ENCODE measurements around the gene TSHR. TPM values are rescaled to one million over a fixed set of nuclear protein-coding genes. Genes with fewer than 3 reads are reported as not detected.

TSHR gene
- total and polyA plus RNA-seq, 2 donors (not counting 3 experiments of a cell fraction or from before 2014, with no cell fraction given) = not detected

DNA sequence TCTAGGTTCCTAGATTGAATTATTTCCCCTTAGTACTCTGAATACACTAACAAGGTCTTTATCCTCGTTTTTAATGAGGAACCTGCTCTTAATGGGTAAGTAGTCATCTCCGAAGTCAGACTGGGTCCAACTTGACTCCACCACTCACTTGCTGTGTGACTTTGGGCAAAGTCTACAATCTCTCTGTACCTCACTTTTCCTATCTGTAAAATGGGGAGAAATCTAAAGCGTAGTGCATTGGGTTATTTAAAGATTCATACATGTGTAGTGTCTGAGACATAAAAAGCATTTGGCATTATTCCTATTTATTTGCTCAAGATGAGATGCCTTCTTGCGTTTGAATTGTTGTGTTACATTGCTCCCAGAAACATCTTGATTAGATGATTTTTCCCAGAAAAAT is 213.8 kb downstream of the TSHR start:
- Histone ChIP-seq H2AFZ (ENCODE audit: low read depth, low read length) (peak overlapping the region; percentile 99), H3K9ac (replicated peaks; ENCODE audit: extremely low read depth, insufficient read depth, low read length) (no peak overlapping the region), H3K27me3 (ENCODE audit: control insufficient read depth in 2 of 2, insufficient read depth in 2 of 2, low read length in 2 of 2) (no peaks in the 10 kb centered on the region), H3K79me2 (ENCODE audit: control insufficient read depth, insufficient read depth, low read length) (no peaks in the 10 kb centered on the region), H4K20me1 (replicated peaks; ENCODE audit: control insufficient read depth, extremely low read depth, insufficient read depth, low read length) (no peaks in the 10 kb centered on the region), H3K36me3 (ENCODE audit: control insufficient read depth in 2 of 2, extremely low read depth in 1 of 2, insufficient read depth in 2 of 2, low read length in 2 of 2) (no peaks in the 10 kb centered on the region), H3K4me1 (ENCODE audit: control insufficient read depth, extremely low read depth, insufficient read depth, low read length) (peaks cover 12% of the 10 kb centered on the region), H3K9me3 (replicated peaks; ENCODE audit: control insufficient read depth, insufficient read depth, low read length) (no peaks in the 10 kb centered on the region), H3K27ac (ENCODE audit: insufficient read depth, low read depth, low read length) (no peak overlapping the region), H3K4me2 (ENCODE audit: insufficient read depth, low read length) (peak overlapping the region; percentile 80), H3K4me3 (replicated peaks in 1 of 3; ENCODE audit: insufficient read depth in 1 of 3, low read depth in 1 of 3, low read length in 3 of 3) (no peak overlapping the region), H3K9me1 (replicated peaks; ENCODE audit: control insufficient read depth, extremely low read depth, insufficient read depth, low read length) (no peaks in the 10 kb centered on the region)
- DNase-seq (ENCODE audit: low read depth, low spot score) (no peak), FAIRE-seq (peak; percentile 15)
- no TSS peak for BruUV-seq (replicated peaks)
- CTCF ChIA-PET = interaction anchor here (0.6 to 3.6 kb wide), 6 partner anchors 12 to 1918 kb away, joined by 3 to 36 read pairs (median 8); partner anchors contain the start of gene TSHR
- intact Hi-C loops (cut with micrococcal nuclease) (no loop called here), dilution Hi-C loops (cut with MboI; ENCODE audit: extremely low pct_ligation_motif_present, low sequenced_read_pairs) (no loop called here)
- TF ChIP-seq, protein P1, sequence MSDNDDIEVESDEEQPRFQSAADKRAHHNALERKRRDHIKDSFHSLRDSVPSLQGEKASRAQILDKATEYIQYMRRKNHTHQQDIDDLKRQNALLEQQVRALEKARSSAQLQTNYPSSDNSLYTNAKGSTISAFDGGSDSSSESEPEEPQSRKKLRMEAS (IDR thresholded peaks at IDR 0.05; ENCODE audit: insufficient read depth, insufficient read length) = no peak
- no peak for TF ChIP-seq POLR2A (IDR thresholded peaks at IDR 0.05; ENCODE audit: low read depth, low read length)
- TF ChIP-seq JUN (IDR thresholded peaks at IDR 0.05; ENCODE audit: borderline replicate concordance, insufficient read depth, insufficient read length, low read depth) = no peak
- no peak for TF ChIP-seq POLR2AphosphoS5 (IDR thresholded peaks at IDR 0.05; ENCODE audit: insufficient read depth, low read depth, low read length)
- TF ChIP-seq EZH2 (IDR thresholded peaks at IDR 0.05; ENCODE audit: borderline replicate concordance, low read depth, low read length, severe bottlenecking) = no peak
- TF ChIP-seq MYC (IDR thresholded peaks at IDR 0.05; ENCODE audit: low read depth, low read length) = no peak
- no peak for TF ChIP-seq GATA2 (IDR thresholded peaks at IDR 0.05; ENCODE audit: insufficient read depth, insufficient read length, low read depth, low read length)
- no peak for TF ChIP-seq FOS (IDR thresholded peaks at IDR 0.05; ENCODE audit: borderline replicate concordance, insufficient read depth, low read length)
- TF ChIP-seq, protein P2, sequence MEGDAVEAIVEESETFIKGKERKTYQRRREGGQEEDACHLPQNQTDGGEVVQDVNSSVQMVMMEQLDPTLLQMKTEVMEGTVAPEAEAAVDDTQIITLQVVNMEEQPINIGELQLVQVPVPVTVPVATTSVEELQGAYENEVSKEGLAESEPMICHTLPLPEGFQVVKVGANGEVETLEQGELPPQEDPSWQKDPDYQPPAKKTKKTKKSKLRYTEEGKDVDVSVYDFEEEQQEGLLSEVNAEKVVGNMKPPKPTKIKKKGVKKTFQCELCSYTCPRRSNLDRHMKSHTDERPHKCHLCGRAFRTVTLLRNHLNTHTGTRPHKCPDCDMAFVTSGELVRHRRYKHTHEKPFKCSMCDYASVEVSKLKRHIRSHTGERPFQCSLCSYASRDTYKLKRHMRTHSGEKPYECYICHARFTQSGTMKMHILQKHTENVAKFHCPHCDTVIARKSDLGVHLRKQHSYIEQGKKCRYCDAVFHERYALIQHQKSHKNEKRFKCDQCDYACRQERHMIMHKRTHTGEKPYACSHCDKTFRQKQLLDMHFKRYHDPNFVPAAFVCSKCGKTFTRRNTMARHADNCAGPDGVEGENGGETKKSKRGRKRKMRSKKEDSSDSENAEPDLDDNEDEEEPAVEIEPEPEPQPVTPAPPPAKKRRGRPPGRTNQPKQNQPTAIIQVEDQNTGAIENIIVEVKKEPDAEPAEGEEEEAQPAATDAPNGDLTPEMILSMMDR (IDR thresholded peaks at IDR 0.05; ENCODE audit: extremely low read depth in 1 of 2, insufficient read depth in 1 of 2, low read depth in 1 of 2, low read length in 2 of 2) = no peak
- POLR2A ChIA-PET = interaction anchor here (1.6 to 2.0 kb wide), 2 partner anchors 50 to 228 kb away, joined by 4 to 16 read pairs; partner anchors contain the start of gene CEP128
